ENCODE data around the gene TBC1D3K.
"Not testable (repeated sequence)": the region's sequence is repeated elsewhere in the genome, so short reads cannot be mapped to it uniquely, and the experiment has no call there.

TBC1D3K gene

GRCh38 chr17:37924115-37924514 is at the start of gene TBC1D3K:
Gene TBC1D3K, plus strand, starts transcription at chr17:37924415. Its CDS starts 1,585 bp downstream, at chr17:37926000.
- not testable (repeated sequence) for DNase-seq

- no peak for DNase-seq
Measured at GRCh38 chr17:37884516-37884915, 39.7 kb upstream of the TBC1D3K start.

GRCh38 chr17:37885136-37885535 is 39.1 kb upstream of the TBC1D3K start:
- no peak for DNase-seq

GRCh38 chr17:37888881-37889280 is 35.3 kb upstream of the TBC1D3K start:
- no peak for DNase-seq

GRCh38 chr17:37896961-37897360 is 27.3 kb upstream of the TBC1D3K start:
- DNase-seq = not testable (repeated sequence)
